Activated naive CD8-positive, alpha-beta T cell (primary cell): Measurements from ENCODE around the gene CYP4F11.
"Not testable (repeated sequence)": the region's sequence is repeated elsewhere in the genome, so short reads cannot be mapped to it uniquely, and the experiment has no call there.

Experiments used
- H3K27ac Mint-ChIP-seq: one replicate; pipeline ENCODE4 v1.8.0; 2021; ENCODE audit warnings: mixed read lengths
- H3K27me3 Mint-ChIP-seq: one replicate; pipeline ENCODE4 v1.8.0; 2021; ENCODE audit warnings: mixed read lengths
- H3K36me3 Mint-ChIP-seq: one replicate; pipeline ENCODE4 v1.8.0; 2021; ENCODE audit warnings: mixed read lengths
- H3K4me1 Mint-ChIP-seq: one replicate; pipeline ENCODE4 v1.8.0; 2021; ENCODE audit warnings: low read depth, mixed read lengths
- H3K4me3 Mint-ChIP-seq: one replicate; pipeline ENCODE4 v1.8.0; 2021; ENCODE audit warnings: mild to moderate bottlenecking, mixed read lengths
- H3K9me3 Mint-ChIP-seq: one replicate; pipeline ENCODE4 v1.8.0; 2021; ENCODE audit warnings: low read depth, mixed read lengths

Gene CYP4F11

DNA sequence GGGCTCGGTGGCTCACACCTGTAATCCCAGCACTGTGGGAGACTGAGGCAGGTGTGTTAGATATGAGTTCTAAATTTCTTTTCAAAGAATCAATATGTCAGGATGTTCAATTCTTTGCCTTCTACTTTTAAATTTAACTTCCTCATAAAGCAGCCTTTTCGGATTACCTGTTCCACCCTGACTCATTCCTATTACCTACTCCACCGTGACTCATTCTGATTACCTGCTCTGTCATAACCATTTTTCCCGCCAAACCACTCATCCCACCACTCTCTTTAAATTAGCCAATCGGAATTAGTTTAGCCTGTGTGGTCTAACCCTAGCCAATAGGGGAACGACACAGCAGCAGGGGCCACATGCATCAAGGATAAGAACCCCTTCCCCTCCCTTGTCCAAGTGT lies 60.6 kb downstream of the CYP4F11 start:
- not testable (repeated sequence) for H3K4me3 Mint-ChIP-seq, H3K36me3 Mint-ChIP-seq, H3K27ac Mint-ChIP-seq, H3K9me3 Mint-ChIP-seq
- Mint-ChIP-seq H3K27me3 (peaks cover 20% of the 10 kb centered on the region), H3K4me1 (peaks cover 14% of the 10 kb centered on the region)

- peaks cover 12% of the 10 kb centered on the region for H3K27me3 Mint-ChIP-seq
- H3K36me3 Mint-ChIP-seq, result no peaks in the 10 kb centered on the region
- peak overlapping the region; percentile 27 for H3K4me3 Mint-ChIP-seq
- no peaks in the 10 kb centered on the region for H3K9me3 Mint-ChIP-seq
- no peak overlapping the region for H3K27ac Mint-ChIP-seq
- peaks cover 14% of the 10 kb centered on the region for H3K4me1 Mint-ChIP-seq
Measured at GRCh38 chr19:15871570-15871969, 62.8 kb downstream of the CYP4F11 start.

DNA sequence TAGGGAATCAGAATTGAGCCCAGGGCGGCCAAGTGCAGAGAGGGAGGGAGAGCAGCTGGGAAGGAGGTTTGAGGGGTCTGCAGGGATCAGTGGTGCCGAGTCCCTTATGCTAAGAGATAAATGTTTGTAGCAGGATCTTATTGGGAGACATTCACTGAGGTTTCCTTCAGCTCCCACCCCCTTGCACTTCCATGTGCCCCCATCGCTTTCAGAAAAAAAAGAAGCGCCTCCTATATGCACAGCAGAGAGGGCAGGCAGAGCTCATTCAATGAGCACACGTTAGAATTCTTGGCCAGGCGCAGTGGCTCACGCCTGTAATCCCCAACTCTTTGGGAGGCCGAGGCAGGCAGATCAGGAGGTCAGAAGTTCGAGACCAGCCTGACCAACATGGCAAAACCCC lies 64.5 kb downstream of the CYP4F11 start:
- Mint-ChIP-seq H3K36me3 (no peaks in the 10 kb centered on the region), H3K4me1 (peaks cover 12% of the 10 kb centered on the region), H3K9me3 (no peaks in the 10 kb centered on the region), H3K27me3 (peaks cover 7% of the 10 kb centered on the region), H3K27ac (no peak overlapping the region), H3K4me3 (no peak overlapping the region)

DNA sequence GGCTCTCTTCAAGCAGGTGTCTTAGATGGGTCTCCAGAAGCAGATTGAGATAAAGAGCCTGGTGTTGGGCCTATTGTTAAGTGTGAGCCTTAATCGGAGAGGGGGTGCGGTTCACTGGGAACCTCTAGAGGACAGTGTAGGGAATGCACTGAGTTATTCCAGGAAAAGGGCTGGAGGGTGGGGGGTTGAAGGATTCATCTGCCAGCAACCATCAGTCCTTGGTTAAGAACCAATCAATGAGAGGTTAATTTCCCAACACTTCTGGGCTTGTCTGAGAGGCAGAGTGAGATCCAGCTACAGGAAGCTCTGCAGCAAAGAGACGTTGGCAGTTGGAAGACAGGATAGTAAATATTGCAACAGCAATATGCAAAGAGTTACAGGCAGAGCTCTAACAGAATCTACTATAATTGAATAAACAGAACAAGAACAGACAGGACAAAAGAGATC lies 65.2 kb downstream of the CYP4F11 start:
- no peak overlapping the region for H3K27ac Mint-ChIP-seq
- no peaks in the 10 kb centered on the region for H3K36me3 Mint-ChIP-seq
- no peaks in the 10 kb centered on the region for H3K9me3 Mint-ChIP-seq
- H3K4me1 Mint-ChIP-seq, result peaks cover 12% of the 10 kb centered on the region
- H3K27me3 Mint-ChIP-seq, result peaks cover 4% of the 10 kb centered on the region
- no peak overlapping the region for H3K4me3 Mint-ChIP-seq

DNA sequence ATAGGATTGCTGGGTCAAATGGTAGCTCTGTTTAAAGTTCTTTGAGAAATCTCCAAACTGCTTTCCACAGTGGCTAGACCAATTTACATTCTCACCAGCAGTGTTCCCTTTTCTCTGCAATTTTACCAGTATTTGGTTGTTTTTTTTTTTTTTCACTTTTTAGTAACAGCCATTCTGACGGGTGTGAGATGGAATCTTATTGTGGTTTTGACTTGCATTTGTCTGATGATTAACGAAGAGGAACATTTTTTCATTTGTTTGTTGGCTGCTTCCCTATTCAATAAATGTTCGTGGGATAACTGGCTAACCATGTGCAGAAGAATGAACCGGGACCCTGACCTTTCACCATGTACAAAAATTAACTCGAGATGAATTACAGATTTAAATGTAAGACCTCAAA lies 67.7 kb downstream of the CYP4F11 start:
- H3K4me3 Mint-ChIP-seq, result no peak overlapping the region
- H3K27ac Mint-ChIP-seq, result no peak overlapping the region
- no peaks in the 10 kb centered on the region for H3K27me3 Mint-ChIP-seq
- peaks cover 10% of the 10 kb centered on the region for H3K4me1 Mint-ChIP-seq
- no peaks in the 10 kb centered on the region for H3K36me3 Mint-ChIP-seq
- no peaks in the 10 kb centered on the region for H3K9me3 Mint-ChIP-seq

DNA sequence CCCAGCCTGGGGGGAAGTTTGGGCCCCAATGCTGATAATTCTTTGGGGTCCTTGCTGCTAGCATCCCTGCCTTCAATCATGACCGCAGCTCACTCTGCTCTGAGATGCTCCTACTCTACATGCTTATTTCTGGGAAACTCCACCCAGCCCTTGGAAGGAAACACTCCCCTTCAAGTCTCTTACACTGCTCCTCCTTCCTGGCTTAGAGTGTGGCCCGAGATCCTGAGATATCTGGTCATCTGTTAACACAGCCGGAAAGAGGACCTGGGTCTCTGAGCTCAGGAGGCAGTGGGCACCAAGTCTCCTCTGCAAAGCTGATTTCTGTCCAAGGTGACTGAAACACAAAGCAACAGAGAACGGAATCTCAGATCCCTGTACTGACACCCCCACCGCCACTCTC lies 69.5 kb downstream of the CYP4F11 start:
- Mint-ChIP-seq H3K36me3 (no peaks in the 10 kb centered on the region), H3K4me3 (no peak overlapping the region), H3K27ac (no peak overlapping the region), H3K4me1 (peaks cover 4% of the 10 kb centered on the region), H3K27me3 (no peaks in the 10 kb centered on the region), H3K9me3 (no peaks in the 10 kb centered on the region)

DNA sequence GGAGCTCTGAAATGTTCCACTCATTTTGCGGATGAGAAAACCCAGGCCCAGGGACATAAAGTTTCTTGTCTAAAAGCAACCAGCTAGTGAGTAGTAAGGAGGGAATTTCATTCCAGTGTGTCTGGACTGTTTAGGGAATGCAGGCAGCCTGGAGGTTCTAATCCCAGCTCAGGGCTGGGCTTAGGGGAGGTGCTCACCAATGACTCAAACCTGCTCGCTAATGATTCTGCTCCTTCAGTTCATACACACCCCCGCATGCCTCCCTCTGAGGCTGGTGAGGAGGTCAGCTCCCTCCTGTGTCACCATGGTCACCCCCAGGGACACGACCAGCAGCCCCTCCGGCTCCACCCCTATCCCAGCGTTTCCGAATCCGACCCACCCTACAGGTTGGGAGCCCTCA lies 71.1 kb downstream of the CYP4F11 start:
- H3K27ac Mint-ChIP-seq, result no peak overlapping the region
- no peaks in the 10 kb centered on the region for H3K4me1 Mint-ChIP-seq
- H3K4me3 Mint-ChIP-seq, result no peak overlapping the region
- H3K27me3 Mint-ChIP-seq, result no peaks in the 10 kb centered on the region
- no peaks in the 10 kb centered on the region for H3K9me3 Mint-ChIP-seq
- no peaks in the 10 kb centered on the region for H3K36me3 Mint-ChIP-seq

DNA sequence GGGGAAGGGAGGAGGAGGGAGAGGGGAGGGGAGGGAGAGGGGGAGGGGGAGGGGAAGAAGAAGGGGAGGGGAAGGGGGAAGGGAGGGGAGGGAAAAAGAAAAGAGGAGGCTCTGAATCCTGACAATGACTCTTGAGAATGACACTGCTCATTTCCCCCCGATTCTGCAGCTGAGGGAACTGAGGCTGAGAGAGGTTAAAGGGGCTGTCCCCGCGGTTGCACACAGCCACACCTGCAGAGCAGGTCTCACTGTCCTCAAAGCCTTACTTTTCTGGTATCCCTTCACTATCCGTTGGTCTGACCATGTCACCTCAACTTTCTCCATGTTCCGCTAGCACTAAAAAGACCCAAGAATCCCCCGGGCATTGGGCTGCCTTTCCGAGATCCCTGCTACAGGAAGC lies 71.9 kb downstream of the CYP4F11 start:
- no peaks in the 10 kb centered on the region for H3K36me3 Mint-ChIP-seq
- H3K27me3 Mint-ChIP-seq, result no peaks in the 10 kb centered on the region
- no peak overlapping the region for H3K27ac Mint-ChIP-seq
- no peaks in the 10 kb centered on the region for H3K4me1 Mint-ChIP-seq
- H3K4me3 Mint-ChIP-seq, result no peak overlapping the region
- H3K9me3 Mint-ChIP-seq, result no peaks in the 10 kb centered on the region
